ENCODE data around the gene STK17B. TPM values are rescaled to one million over a fixed set of nuclear protein-coding genes. Genes with fewer than 3 reads are reported as not detected.

STK17B gene
- total and polyA plus RNA-seq, 2 of the 13 experiments (the other 11 are each of a cell fraction or from before 2014, with no cell fraction given) = 1.6 to 4.5 TPM

GRCh38 chr2:196131384-196131937, 39.9 kb downstream of the STK17B start (continued):
- TF ChIP-seq TEAD3 (CRISPR knock-in tag; optimal IDR thresholded peaks at IDR 0.05; ENCODE audit: borderline replicate concordance) (peak; percentile 70), LCORL (IDR thresholded peaks at IDR 0.05) (no peak), LCORL (CRISPR knock-in tag; IDR thresholded peaks at IDR 0.05) (peak; percentile 61), KDM3A (CRISPR knock-in tag; IDR thresholded peaks at IDR 0.05; ENCODE audit: low read depth) (0 out of 2 replicates have a peak, but pooled peaks have one; percentile 63), TSC22D2 (CRISPR knock-in tag; IDR thresholded peaks at IDR 0.05; ENCODE audit: borderline replicate concordance) (peak; percentile 31; the same call in 1 of the 2 replicates), SMC3 (IDR thresholded peaks at IDR 0.05; ENCODE audit: low read length) (peak; percentile 97), ZNF235 (CRISPR knock-in tag; IDR thresholded peaks at IDR 0.05; ENCODE audit: borderline replicate concordance) (no peak), ELF3 (CRISPR knock-in tag; IDR thresholded peaks at IDR 0.05) (0 out of 2 replicates have a peak, but pooled peaks have one; percentile 44), GATAD2A (CRISPR knock-in tag; IDR thresholded peaks at IDR 0.05) (peak; percentile 9; the same call in 1 of the 2 replicates), HNF4G (IDR thresholded peaks at IDR 0.05; ENCODE audit: borderline replicate concordance, low read depth, low read length) (0 out of 2 replicates have a peak, but pooled peaks have one; percentile 32), HNF4G (CRISPR knock-in tag; IDR thresholded peaks at IDR 0.05; ENCODE audit: borderline replicate concordance, low read depth) (no peak), ZNF256 (CRISPR knock-in tag; conservative IDR thresholded peaks at IDR 0.05) (no peak), FOXO1 (CRISPR knock-in tag; IDR thresholded peaks at IDR 0.05) (0 out of 2 replicates have a peak, but pooled peaks have one; percentile 6), SIN3B (IDR thresholded peaks at IDR 0.05; ENCODE audit: low read length) (0 out of 2 replicates have a peak, but pooled peaks have one; percentile 48), FOXC1 (CRISPR knock-in tag; IDR thresholded peaks at IDR 0.05; ENCODE audit: borderline replicate concordance) (0 out of 2 replicates have a peak, but pooled peaks have one; percentile 47), RXRA (CRISPR knock-in tag; IDR thresholded peaks at IDR 0.05) (peak; percentile 93; the same call in 1 of the 2 replicates), HMGXB3 (CRISPR knock-in tag; IDR thresholded peaks at IDR 0.05; ENCODE audit: borderline replicate concordance) (peak; percentile 49; the same call in 1 of the 2 replicates), CCAR2 (optimal IDR thresholded peaks at IDR 0.05; ENCODE audit: low read depth, low read length) (peak; percentile 36), STAG1 (CRISPR knock-in tag; IDR thresholded peaks at IDR 0.05) (peak; percentile 97), POLR2G (IDR thresholded peaks at IDR 0.05; ENCODE audit: low read depth, low read length) (no peak), RNF2 (conservative IDR thresholded peaks at IDR 0.05; ENCODE audit: low read depth) (peak; percentile 56; the same call in 1 of the 2 replicates), ZNF616 (CRISPR knock-in tag; IDR thresholded peaks at IDR 0.05; ENCODE audit: low read depth) (no peak), ARNT2 (CRISPR knock-in tag; IDR thresholded peaks at IDR 0.05; ENCODE audit: low read depth) (0 out of 2 replicates have a peak, but pooled peaks have one; percentile 41)
- TF ChIP-seq, protein P1, sequence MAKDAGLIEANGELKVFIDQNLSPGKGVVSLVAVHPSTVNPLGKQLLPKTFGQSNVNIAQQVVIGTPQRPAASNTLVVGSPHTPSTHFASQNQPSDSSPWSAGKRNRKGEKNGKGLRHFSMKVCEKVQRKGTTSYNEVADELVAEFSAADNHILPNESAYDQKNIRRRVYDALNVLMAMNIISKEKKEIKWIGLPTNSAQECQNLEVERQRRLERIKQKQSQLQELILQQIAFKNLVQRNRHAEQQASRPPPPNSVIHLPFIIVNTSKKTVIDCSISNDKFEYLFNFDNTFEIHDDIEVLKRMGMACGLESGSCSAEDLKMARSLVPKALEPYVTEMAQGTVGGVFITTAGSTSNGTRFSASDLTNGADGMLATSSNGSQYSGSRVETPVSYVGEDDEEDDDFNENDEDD (CRISPR knock-in tag; IDR thresholded peaks at IDR 0.05; ENCODE audit: borderline replicate concordance) = peak; percentile 52; the same call in 1 of the 2 replicates
- TF ChIP-seq, protein P2, sequence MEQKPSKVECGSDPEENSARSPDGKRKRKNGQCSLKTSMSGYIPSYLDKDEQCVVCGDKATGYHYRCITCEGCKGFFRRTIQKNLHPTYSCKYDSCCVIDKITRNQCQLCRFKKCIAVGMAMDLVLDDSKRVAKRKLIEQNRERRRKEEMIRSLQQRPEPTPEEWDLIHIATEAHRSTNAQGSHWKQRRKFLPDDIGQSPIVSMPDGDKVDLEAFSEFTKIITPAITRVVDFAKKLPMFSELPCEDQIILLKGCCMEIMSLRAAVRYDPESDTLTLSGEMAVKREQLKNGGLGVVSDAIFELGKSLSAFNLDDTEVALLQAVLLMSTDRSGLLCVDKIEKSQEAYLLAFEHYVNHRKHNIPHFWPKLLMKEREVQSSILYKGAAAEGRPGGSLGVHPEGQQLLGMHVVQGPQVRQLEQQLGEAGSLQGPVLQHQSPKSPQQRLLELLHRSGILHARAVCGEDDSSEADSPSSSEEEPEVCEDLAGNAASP (CRISPR knock-in tag; IDR thresholded peaks at IDR 0.05; ENCODE audit: borderline replicate concordance) = peak; percentile 99

All from HepG2 (cell line).